Smooth muscle cell of trachea (primary cell): Measurements from ENCODE around the gene PLPPR5. TPM values are rescaled to one million over a fixed set of nuclear protein-coding genes. Genes with fewer than 3 reads are reported as not detected.

ENCODE experiments used
- total RNA-seq: library from RNA; depleted of rRNA; stranded (reverse); fragments of >200 nt; gene quantifications from 2 replicates; pipeline ENCODE4 v1.2.1, GENCODE V29; 2014

Gene PLPPR5
- under 0.01 and 0.33 TPM in 2 replicates for total RNA-seq

GRCh38 chr1:99004861-99005442 is at the start of gene PLPPR5:
Gene PLPPR5, minus strand, starts transcription at chr1:99004861. Its CDS starts 190 bp downstream, at chr1:99004671.

